HG03575 (cell line): ENCODE measurements around the gene FGD3.

Experiments
- ATAC-seq: cut with Tn5 transposase; IDR thresholded peaks from one replicate; pipeline ENCODE4 v1.9.1; 2021; ENCODE audit not compliant: unreplicated experiment, insufficient number of reproducible peaks, low FRiP score; ENCODE audit errors: extremely low read depth

FGD3 gene

DNA sequence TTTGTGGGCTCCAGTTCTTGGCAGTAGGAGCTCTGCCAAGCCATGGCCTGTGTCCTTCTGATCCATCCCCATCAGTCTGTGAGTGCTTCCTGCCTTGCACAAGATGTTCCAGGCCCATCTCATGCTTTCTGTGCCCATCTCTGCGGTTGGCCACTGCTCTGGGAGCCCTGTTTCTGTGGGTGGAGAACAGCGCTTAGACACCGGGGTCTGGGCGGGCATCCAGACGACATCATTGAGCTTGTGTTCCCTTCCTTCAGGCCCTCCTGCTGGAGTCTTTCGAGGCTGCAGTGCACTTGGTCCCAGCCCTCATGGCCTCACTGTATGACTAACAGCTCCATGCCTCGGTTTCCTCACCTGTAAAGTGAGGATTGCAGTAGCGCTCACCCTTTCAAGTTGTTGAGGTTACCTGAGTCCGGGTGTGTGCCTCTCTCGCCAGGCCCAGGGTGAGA is 133.8 kb downstream of the FGD3 start:
- ATAC-seq = no peak

DNA sequence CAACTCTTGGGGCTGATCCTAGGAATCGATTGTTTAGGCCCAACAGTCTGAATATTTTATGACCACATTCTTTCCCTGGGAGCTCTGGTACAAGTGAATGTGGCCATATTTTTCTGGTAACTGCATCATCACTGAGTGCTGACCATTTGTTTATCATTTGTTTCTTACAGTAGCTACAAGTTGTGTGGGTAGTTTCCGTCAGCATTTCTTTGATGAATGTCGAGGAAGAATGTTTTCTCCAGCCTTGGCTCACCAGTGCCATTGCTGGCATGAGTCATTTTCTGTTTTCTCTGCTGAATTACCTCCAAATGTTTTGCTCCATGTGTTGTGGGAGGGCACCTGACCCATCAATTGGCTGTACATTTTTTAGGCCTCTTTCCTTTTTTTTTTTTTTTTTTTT is 134.6 kb downstream of the FGD3 start:
- no peak for ATAC-seq

DNA sequence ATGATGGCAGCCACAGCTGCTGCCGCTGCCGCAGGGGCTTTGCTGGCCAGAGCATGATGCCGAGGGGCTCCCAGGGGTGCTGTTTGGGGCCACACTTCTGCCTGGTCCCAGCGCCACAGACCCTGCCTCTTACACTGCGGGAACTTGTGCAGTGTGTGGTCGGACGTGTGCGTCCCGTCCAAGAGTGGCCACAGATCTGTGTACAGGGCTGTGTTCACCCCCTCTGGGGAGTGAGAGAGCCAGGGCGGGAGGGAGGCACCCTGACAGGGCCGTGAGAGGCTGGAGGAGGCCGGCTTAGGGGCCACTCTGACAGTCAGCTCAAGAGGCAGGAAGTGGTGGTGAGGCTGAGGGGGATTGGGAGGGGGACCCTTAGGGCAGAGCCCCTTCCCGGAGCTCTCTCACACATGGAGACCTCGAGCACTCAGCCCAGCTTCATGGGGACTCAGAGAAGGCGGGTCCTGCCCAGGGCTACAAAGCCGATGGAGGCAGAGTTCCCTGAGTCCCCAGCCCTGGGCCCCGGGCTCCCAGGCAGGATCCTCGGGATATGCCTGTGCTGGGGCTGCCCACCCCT is 135.6 kb downstream of the FGD3 start:
- ATAC-seq = no peak

DNA sequence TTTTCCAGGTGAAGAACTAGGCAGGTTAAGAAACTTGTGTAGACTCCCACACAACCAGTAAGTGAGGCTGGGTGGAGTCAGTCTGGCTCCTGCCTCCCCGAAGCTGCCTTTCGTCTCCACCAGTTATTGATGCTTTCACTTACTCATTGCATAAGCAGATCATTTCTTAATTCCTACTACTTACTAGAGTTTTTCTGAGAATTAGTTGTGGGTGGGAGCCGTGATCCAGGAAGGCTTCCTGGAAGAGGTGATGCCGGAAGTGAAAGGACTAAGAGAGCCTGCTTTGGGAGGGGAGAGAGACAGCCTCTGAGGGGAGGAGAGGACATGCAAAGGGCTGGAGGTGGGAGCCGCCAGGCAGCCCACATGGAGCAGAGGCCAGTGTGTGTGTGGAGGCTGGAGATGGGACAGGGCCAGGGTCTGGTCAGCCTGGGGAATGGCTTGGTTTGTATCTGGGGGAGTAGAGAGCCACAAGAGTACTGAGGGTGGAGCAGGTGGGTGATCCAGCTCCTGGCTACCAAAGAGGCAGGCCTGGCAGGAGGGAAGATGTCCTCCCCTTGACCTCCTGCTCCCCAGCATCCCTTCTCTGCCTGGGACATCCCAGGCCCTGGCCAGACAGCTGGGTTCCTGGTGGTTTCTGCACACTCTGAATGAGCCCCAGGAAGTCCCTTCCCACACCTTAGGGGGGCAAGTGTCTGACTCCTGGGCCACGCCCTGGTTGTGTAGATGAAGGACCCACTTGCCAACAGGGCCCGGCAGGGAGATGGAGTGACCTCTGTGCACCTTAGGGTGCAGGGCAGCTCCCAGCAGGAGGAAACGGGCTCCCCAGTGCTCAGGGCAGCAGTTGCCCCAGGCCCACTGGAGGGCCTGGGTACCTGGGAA is 136.5 kb downstream of the FGD3 start:
- no peak for ATAC-seq

DNA sequence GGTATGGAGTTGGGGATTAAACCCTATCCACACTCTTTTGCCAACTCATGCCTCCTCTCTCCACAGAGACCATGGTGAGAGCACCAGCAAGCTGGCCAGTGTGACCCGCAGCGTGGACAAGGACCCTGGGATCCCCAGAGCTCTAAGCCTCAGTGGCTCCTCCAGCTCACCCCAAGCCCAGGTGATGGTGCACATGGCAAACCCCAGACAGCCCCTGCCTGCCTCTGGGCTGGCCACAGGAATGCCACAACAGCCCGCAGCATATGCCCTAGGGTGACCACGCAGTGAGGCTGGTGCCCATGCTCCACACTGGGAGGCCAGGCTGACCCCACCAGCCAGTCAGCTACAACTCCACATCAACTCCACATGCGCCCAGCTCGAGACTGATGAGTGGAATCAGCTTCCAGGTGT is 137.2 kb downstream of the FGD3 start:
- ATAC-seq = no peak

DNA sequence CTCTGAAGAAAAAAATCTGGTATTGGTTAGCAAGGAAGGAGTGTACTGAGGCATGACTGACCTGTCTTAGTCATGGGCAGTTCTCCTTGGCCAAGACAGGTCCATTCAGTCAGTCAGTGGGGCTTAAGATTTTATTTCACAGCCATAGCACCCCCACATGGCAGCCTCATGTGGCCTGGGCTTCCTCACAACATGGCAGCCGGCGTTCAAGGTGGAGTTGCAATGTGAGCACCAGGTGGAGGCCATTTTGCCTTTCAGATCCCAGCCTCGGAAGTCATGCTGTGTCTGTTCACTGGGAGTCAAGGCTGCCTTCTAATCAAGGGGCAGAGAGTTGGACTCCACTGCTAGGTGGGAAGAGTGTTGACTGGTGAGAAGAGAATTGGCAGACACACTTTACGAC is 138.4 kb downstream of the FGD3 start:
- no peak for ATAC-seq
